ENCODE results near the gene AKR7A2. TPM values are rescaled to one million over a fixed set of nuclear protein-coding genes. Genes with fewer than 3 reads are reported as not detected.

Gene AKR7A2
- total and polyA plus RNA-seq, 9 of the 15 experiments (the other 6 are each of a cell fraction or from before 2014, with no cell fraction given) = 2.0 to 78.4 (median 49.4) TPM

GRCh38 chr1:19300211-19300610 is 11.7 kb downstream of the AKR7A2 start (continued):
- TF ChIP-seq ELF2 (CRISPR knock-in tag; IDR thresholded peaks at IDR 0.05) (no peak), RB1 (IDR thresholded peaks at IDR 0.05; ENCODE audit: low read depth) (no peak), MAFK (IDR thresholded peaks at IDR 0.05; ENCODE audit: low read length) (no peak), MCM2 (IDR thresholded peaks at IDR 0.05; ENCODE audit: low read depth) (no peak), ARHGAP35 (IDR thresholded peaks at IDR 0.05; ENCODE audit: partially characterized antibody) (no peak), ZBTB9 (CRISPR knock-in tag; IDR thresholded peaks at IDR 0.05) (no peak), THRB (CRISPR knock-in tag; conservative IDR thresholded peaks at IDR 0.05) (no peak)

- no peaks in the 10 kb centered on the region for H3K9me3 ChIP-seq (replicated peaks; ENCODE audit: control insufficient read depth, insufficient read depth, low read depth, low read length)
- WGBS (ENCODE audit: insufficient coverage, low coverage, missing lambda C conversion rate) = 56% methylated on average over 1 of the region's 2 CpGs
- H3K9me1 ChIP-seq (ENCODE audit: control insufficient read depth, insufficient read depth, low read length) = no peaks in the 10 kb centered on the region
- in situ Hi-C loops (cut with MboI) = no loop called here
- no peaks in the 10 kb centered on the region for H3K27me3 ChIP-seq (ENCODE audit: control insufficient read depth in 2 of 2, insufficient read depth in 2 of 2, low read length in 2 of 2)
- CTCF ChIA-PET (ENCODE audit: low intra/inter-chr PET ratio) = no interaction called here
- no peaks in the 10 kb centered on the region for H3K36me3 ChIP-seq (ENCODE audit: control insufficient read depth, insufficient read depth, low read length)
- BruUV-seq (replicated peaks) = no TSS peak
- no peaks in the 10 kb centered on the region for H3K79me2 ChIP-seq (ENCODE audit: control insufficient read depth, insufficient read depth, low read length)
- no peak overlapping the region for H2AFZ ChIP-seq (ENCODE audit: low read depth, low read length)
- DNase-seq (ENCODE audit: extremely low read depth in 1 of 4, low spot score in 3 of 4) (no peak), FAIRE-seq (no peak), ATAC-seq (no peak)
- H3K9ac ChIP-seq (ENCODE audit: insufficient read depth in 1 of 2, low read depth in 2 of 2, low read length in 2 of 2) = no peak overlapping the region
- POLR2A ChIA-PET = interaction anchor here (0.7 to 1.4 kb wide), 2 partner anchors 10 to 26 kb away, joined by 3 read pairs; no protein-coding TSS in a partner anchor
- no peaks in the 10 kb centered on the region for H4K20me1 ChIP-seq (replicated peaks; ENCODE audit: control insufficient read depth, insufficient read depth, low read length)
- intact Hi-C loops (cut with micrococcal nuclease) = no loop called here
- H3K4me2 ChIP-seq (ENCODE audit: insufficient read depth, low read length) = no peak overlapping the region
- no peak overlapping the region for H3K27ac ChIP-seq (ENCODE audit: extremely low read depth, low read depth, low read length)
- H3K4me3 ChIP-seq = no peak overlapping the region
- H3K4me1 ChIP-seq (replicated peaks in 1 of 2; ENCODE audit: control insufficient read depth in 2 of 2, insufficient read depth in 2 of 2, low read length in 2 of 2) = no peaks in the 10 kb centered on the region
- TF ChIP-seq HDAC1 (IDR thresholded peaks at IDR 0.05) (no peak), SRF (CRISPR knock-in tag; IDR thresholded peaks at IDR 0.05) (no peak), BRD9 (IDR thresholded peaks at IDR 0.05; ENCODE audit: low read depth, partially characterized antibody) (no peak), FOXK1 (CRISPR knock-in tag; IDR thresholded peaks at IDR 0.05; ENCODE audit: borderline replicate concordance) (no peak), CBX5 (IDR thresholded peaks at IDR 0.05; ENCODE audit: borderline replicate concordance, low read depth) (0 out of 2 replicates have a peak, but pooled peaks have one; percentile 48), ZNF408 (CRISPR knock-in tag; IDR thresholded peaks at IDR 0.05; ENCODE audit: low read depth) (no peak), NELFE (IDR thresholded peaks at IDR 0.05; ENCODE audit: insufficient read depth, insufficient read length) (no peak), ZBTB49 (CRISPR knock-in tag; IDR thresholded peaks at IDR 0.05; ENCODE audit: borderline replicate concordance) (no peak)
Measured at GRCh38 chr1:19294638-19295037, 17.3 kb downstream of the AKR7A2 start.

Data from K562 (cell line).